GM23338 (cell line): ENCODE results near the gene ZNF76. TPM values are rescaled to one million over a fixed set of nuclear protein-coding genes. Genes with fewer than 3 reads are reported as not detected.
A peak's percentile ranks its signal among the peaks of the same experiment; 100 is the strongest.

Source experiments
- ATAC-seq: fragments of 200-7000 bp; cut with Tn5 transposase; 3 replicates; pipeline ENCODE4 v1.9.1; 2020
- DNase-seq: peaks from one replicate; pipeline ENCODE4 v3.0.0-alpha.2; 2015; ENCODE audit warnings: low spot score
- H2AFZ ChIP-seq: fragments of 200-600 bp; sonication (generic); 2 replicates; pipeline ENCODE4 v1.8.0; 2016; ENCODE audit warnings: antibody characterized with exemption, mild to moderate bottlenecking, moderate library complexity
- H3F3A ChIP-seq: fragments of 200-600 bp; sonication (generic); replicated peaks from 2 replicates; pipeline ENCODE4 v1.8.0; 2017; ENCODE audit warnings: antibody characterized with exemption, mixed run types, low read depth
- H3K27ac ChIP-seq: fragments of 200-600 bp; sonication (generic); 2 replicates; pipeline ENCODE4 v1.6.1; 2016; ENCODE audit warnings: low read depth
- H3K27me3 ChIP-seq: fragments of 200-600 bp; sonication (generic); 2 replicates; pipeline ENCODE4 v1.8.0; 2016; ENCODE audit warnings: mild to moderate bottlenecking, mixed run types, moderate library complexity; ENCODE audit not compliant: insufficient read depth
- H3K36me3 ChIP-seq: fragments of 200-600 bp; sonication (generic); 2 replicates; pipeline ENCODE4 v1.8.0; 2016; ENCODE audit warnings: mild to moderate bottlenecking; ENCODE audit not compliant: insufficient read depth
- H3K4me1 ChIP-seq: fragments of 200-600 bp; sonication (generic); 2 replicates; pipeline ENCODE4 v1.8.0; 2016; ENCODE audit warnings: mild to moderate bottlenecking, moderate library complexity; ENCODE audit not compliant: insufficient read depth
- H3K4me2 ChIP-seq: fragments of 200-600 bp; sonication (generic); 2 replicates; pipeline ENCODE4 v1.7.1; 2017; ENCODE audit warnings: mixed run types
- H3K4me3 ChIP-seq: fragments of 200-600 bp; sonication (generic); 2 replicates; pipeline ENCODE4 v1.6.1; 2016; ENCODE audit warnings: mixed run types
- H3K79me2 ChIP-seq: fragments of 200-600 bp; sonication (generic); replicated peaks from 2 replicates; pipeline ENCODE4 v1.8.0; 2017; ENCODE audit warnings: mild to moderate bottlenecking; ENCODE audit not compliant: insufficient read depth
- H3K9me2 ChIP-seq: fragments of 200-600 bp; sonication (generic); 2 replicates; pipeline ENCODE4 v1.8.0; 2017; ENCODE audit not compliant: insufficient read depth
- H4K20me1 ChIP-seq: fragments of 200-600 bp; sonication (generic); replicated peaks from 2 replicates; pipeline ENCODE4 v1.8.0; 2017; ENCODE audit warnings: mild to moderate bottlenecking; ENCODE audit not compliant: insufficient read depth
- H3K27ac Mint-ChIP-seq: 2 replicates; pipeline ENCODE4 v1.8.0; 2020; ENCODE audit warnings: inconsistent platforms, mild to moderate bottlenecking, moderate library complexity, mixed read lengths
- H3K27me3 Mint-ChIP-seq: 3 replicates; pipeline ENCODE4 v1.8.0; 2022; ENCODE audit warnings: low read depth, mild to moderate bottlenecking, moderate library complexity, mixed read lengths, inconsistent platforms; ENCODE audit not compliant: insufficient read depth, poor library complexity
- H3K36me3 Mint-ChIP-seq: 3 replicates; pipeline ENCODE4 v1.8.0; 2021; ENCODE audit warnings: low read depth, mild to moderate bottlenecking, inconsistent platforms, moderate library complexity, mixed read lengths
- H3K4me1 Mint-ChIP-seq: 3 replicates; pipeline ENCODE4 v1.8.0; 2020; ENCODE audit warnings: mild to moderate bottlenecking, inconsistent platforms, mixed read lengths
- H3K4me3 Mint-ChIP-seq: 3 replicates; pipeline ENCODE4 v1.8.0; 2021; ENCODE audit warnings: moderate library complexity, mild to moderate bottlenecking, inconsistent platforms, mixed read lengths
- H3K9me3 Mint-ChIP-seq: 3 replicates; pipeline ENCODE4 v1.8.0; 2020; ENCODE audit warnings: moderate library complexity, mild to moderate bottlenecking, inconsistent platforms, mixed read lengths
- CREB1 ChIP-seq: fragments of 250-450 bp; sonication (Bioruptor Pico); IDR thresholded peaks from 2 replicates; pipeline ENCODE4 v1.5.0; 2020; ENCODE audit warnings: low read depth, mild to moderate bottlenecking, moderate library complexity
- CTCF ChIP-seq, 2 experiments: fragments of 200-600 bp in 1 of 2; sonication (generic) in 1 of 2; conservative IDR thresholded peaks; 2 replicates each; pipeline versions ENCODE4 v1.5.1 to v1.6.1; 2016 to 2017; ENCODE audit warnings: antibody characterized with exemption in 2 of 2, low read depth in 2 of 2, mild to moderate bottlenecking in 2 of 2, moderate library complexity in 1 of 2
- ETS1 ChIP-seq: IDR thresholded peaks from 2 replicates; pipeline ENCODE4 v1.6.1; 2016; ENCODE audit warnings: antibody characterized with exemption
- EZH2 ChIP-seq: fragments of 200-600 bp; sonication (generic); IDR thresholded peaks from one replicate; pipeline ENCODE4 v1.8.0; 2017; ENCODE audit warnings: antibody characterized with exemption, mild to moderate bottlenecking, low read depth; ENCODE audit not compliant: unreplicated experiment
- EZH2phosphoT487 ChIP-seq: fragments of 200-600 bp; sonication (generic); IDR thresholded peaks from one replicate; pipeline ENCODE4 v1.8.1; 2018; ENCODE audit warnings: antibody characterized with exemption; ENCODE audit not compliant: unreplicated experiment
- JUNB ChIP-seq: IDR thresholded peaks from one replicate; pipeline ENCODE4 v1.6.1; 2016; ENCODE audit warnings: antibody characterized with exemption; ENCODE audit not compliant: unreplicated experiment
- NANOG ChIP-seq: IDR thresholded peaks from 2 replicates; pipeline ENCODE4 v1.6.1; 2016; ENCODE audit warnings: antibody characterized with exemption, borderline replicate concordance
- POLR2AphosphoS5 ChIP-seq: IDR thresholded peaks from 2 replicates; pipeline ENCODE4 v1.6.1; 2016; ENCODE audit warnings: antibody characterized with exemption, low read depth
- REST ChIP-seq: IDR thresholded peaks from one replicate; pipeline ENCODE4 v1.6.1; 2018; ENCODE audit warnings: antibody characterized with exemption; ENCODE audit not compliant: unreplicated experiment
- ZNF114 ChIP-seq: fragments of 250-450 bp; sonication (Bioruptor Pico); IDR thresholded peaks from 2 replicates; pipeline ENCODE4 v1.5.0; 2020; ENCODE audit warnings: mild to moderate bottlenecking, moderate library complexity
- polyA plus RNA-seq: library from polyadenylated mRNA; unstranded; fragments of >200 nt; fragmentation: Nextera tagmentation; extraction: Ambion mirVana; gene quantifications from 2 replicates; pipeline ENCODE4 v1.2.1, GENCODE V29; 2016
- total RNA-seq: library from RNA; depleted of rRNA; stranded (reverse); fragments of >200 nt; shearing (Covaris generic); gene quantifications from 2 replicates; pipeline ENCODE4 v1.2.3, GENCODE V29; 2014

Gene ZNF76
- total and polyA plus RNA-seq, 2 experiments from 2014 or later: 12.5 to 18.8 TPM

GRCh38 chr6:35317483-35318195, 58.1 kb downstream of the ZNF76 start (continued):
- TF ChIP-seq CTCF (conservative IDR thresholded peaks at IDR 0.05; ENCODE audit: low read depth in 2 of 2) (no peak), CREB1 (CRISPR knock-in tag) (no peak), ZNF114 (CRISPR knock-in tag) (no peak), NANOG (no peak)

GRCh38 chr6:35318196-35319171, 58.9 kb downstream of the ZNF76 start:
- no peaks in the 10 kb centered on the region for H3K9me3 Mint-ChIP-seq
- H3K36me3 Mint-ChIP-seq: peaks cover 3% of the 10 kb centered on the region; the same call in 1 of the 3 replicates
- no peak for TF ChIP-seq JUNB
- TF ChIP-seq POLR2AphosphoS5: peak; percentile 92
- DNase-seq (peak; percentile 95), ATAC-seq (peak; percentile 96)
- H3K4me2 ChIP-seq: peak overlapping the region; percentile 87
- H3K27ac Mint-ChIP-seq: no peak overlapping the region
- peaks cover 28% of the 10 kb centered on the region for H3K27me3 Mint-ChIP-seq
- H2AFZ ChIP-seq: peak overlapping the region; percentile 99
- no peaks in the 10 kb centered on the region for H3K9me2 ChIP-seq
- no peaks in the 10 kb centered on the region for H4K20me1 ChIP-seq
- H3K4me3 ChIP-seq: peak overlapping the region; percentile 68
- H3K79me2 ChIP-seq: no peaks in the 10 kb centered on the region
- H3K27me3 ChIP-seq: peaks cover 22% of the 10 kb centered on the region
- no peak overlapping the region for H3K27ac ChIP-seq
- H3K4me3 Mint-ChIP-seq: peak overlapping the region; percentile 83
- no peaks in the 10 kb centered on the region for H3K36me3 ChIP-seq
- H3F3A ChIP-seq: 0 out of 2 replicates have a peak, but pooled peaks cover 3% of the 10 kb centered on the region
- H3K4me1 ChIP-seq: peaks cover 17% of the 10 kb centered on the region
- H3K4me1 Mint-ChIP-seq: peaks cover 16% of the 10 kb centered on the region

- no peak overlapping the region for H3K27ac Mint-ChIP-seq
- Histone ChIP-seq H3F3A (0 out of 2 replicates have a peak, but pooled peaks cover 3% of the 10 kb centered on the region), H3K4me2 (no peak overlapping the region), H4K20me1 (no peaks in the 10 kb centered on the region), H2AFZ (no peak overlapping the region), H3K27ac (no peak overlapping the region), H3K9me2 (no peaks in the 10 kb centered on the region), H3K4me3 (no peak overlapping the region), H3K4me1 (peaks cover 17% of the 10 kb centered on the region), H3K27me3 (peaks cover 22% of the 10 kb centered on the region), H3K79me2 (no peaks in the 10 kb centered on the region), H3K36me3 (no peaks in the 10 kb centered on the region)
- peaks cover 28% of the 10 kb centered on the region for H3K27me3 Mint-ChIP-seq
- H3K4me3 Mint-ChIP-seq: no peak overlapping the region
- H3K36me3 Mint-ChIP-seq: peaks cover 3% of the 10 kb centered on the region; the same call in 1 of the 3 replicates
- DNase-seq (no peak), ATAC-seq (no peak)
- H3K4me1 Mint-ChIP-seq: peaks cover 16% of the 10 kb centered on the region
- H3K9me3 Mint-ChIP-seq: no peaks in the 10 kb centered on the region
- no peak for TF ChIP-seq ETS1
- no peak for TF ChIP-seq CTCF (conservative IDR thresholded peaks at IDR 0.05; ENCODE audit: low read depth in 2 of 2)
- no peak for TF ChIP-seq EZH2
- TF ChIP-seq EZH2phosphoT487: no peak
- TF ChIP-seq POLR2AphosphoS5: no peak
- TF ChIP-seq CREB1 (CRISPR knock-in tag): no peak
- TF ChIP-seq REST: no peak
Measured at GRCh38 chr6:35319346-35320030, 60.0 kb downstream of the ZNF76 start.
